ENCODE results near the gene JAZF1.

The JAZF1 gene

DNA sequence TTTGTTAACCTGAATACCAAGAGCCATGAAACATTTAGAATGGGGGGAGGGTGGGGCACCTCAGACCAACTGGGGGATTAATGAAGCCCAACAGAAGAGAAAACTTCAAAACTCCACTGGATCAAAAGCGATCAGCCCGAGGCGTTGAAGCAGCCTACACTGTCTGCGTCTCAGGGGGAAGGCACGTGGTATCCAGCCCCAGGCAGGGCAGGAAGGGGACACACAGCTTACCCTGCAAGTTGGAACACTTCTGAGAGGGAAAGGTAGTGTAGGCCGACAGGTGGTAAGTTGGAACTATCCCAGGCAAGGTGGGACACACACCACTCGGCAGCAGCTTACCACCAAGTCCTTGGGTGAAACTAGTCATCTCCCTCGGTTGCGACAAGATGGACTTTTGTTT lies 337.7 kb downstream of the JAZF1 start:
- no peak overlapping the region for H3K4me3 ChIP-seq (ENCODE audit: low read depth, low read length)
- TF ChIP-seq, protein P1, sequence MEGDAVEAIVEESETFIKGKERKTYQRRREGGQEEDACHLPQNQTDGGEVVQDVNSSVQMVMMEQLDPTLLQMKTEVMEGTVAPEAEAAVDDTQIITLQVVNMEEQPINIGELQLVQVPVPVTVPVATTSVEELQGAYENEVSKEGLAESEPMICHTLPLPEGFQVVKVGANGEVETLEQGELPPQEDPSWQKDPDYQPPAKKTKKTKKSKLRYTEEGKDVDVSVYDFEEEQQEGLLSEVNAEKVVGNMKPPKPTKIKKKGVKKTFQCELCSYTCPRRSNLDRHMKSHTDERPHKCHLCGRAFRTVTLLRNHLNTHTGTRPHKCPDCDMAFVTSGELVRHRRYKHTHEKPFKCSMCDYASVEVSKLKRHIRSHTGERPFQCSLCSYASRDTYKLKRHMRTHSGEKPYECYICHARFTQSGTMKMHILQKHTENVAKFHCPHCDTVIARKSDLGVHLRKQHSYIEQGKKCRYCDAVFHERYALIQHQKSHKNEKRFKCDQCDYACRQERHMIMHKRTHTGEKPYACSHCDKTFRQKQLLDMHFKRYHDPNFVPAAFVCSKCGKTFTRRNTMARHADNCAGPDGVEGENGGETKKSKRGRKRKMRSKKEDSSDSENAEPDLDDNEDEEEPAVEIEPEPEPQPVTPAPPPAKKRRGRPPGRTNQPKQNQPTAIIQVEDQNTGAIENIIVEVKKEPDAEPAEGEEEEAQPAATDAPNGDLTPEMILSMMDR (IDR thresholded peaks at IDR 0.05; ENCODE audit: control insufficient read depth, extremely low read depth, insufficient read depth): no peak
- no peak for DNase-seq (ENCODE audit: low read depth)

DNA sequence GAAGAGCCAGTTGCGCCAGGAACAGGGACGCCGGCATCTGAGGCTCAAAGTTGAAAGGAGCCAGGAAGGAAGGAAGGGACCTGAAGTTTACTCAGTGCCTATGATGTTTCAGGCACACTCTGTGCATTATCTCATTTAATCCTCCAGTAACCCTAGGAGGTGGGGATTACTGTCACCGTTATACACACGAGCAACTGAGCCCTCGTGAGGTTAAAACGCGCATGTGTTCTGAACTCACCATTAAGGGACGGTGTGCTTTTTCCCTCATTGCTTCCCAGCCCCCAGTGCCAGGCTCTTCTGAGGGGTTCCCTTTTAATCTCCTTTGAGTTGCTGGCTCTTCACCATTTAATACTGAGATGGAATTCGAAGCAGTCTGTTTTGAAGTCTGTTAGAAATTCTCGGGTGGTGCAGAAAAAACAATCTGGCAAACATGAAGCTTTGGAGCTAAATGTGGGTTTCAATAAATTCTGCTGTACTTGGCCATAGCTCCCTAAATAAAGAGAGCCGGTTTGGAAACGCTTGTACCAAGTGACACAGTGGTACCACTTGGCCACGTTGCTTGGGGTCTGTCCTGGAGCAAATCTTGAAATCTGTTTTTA lies 338.4 kb downstream of the JAZF1 start:
- TF ChIP-seq, protein P1 (IDR thresholded peaks at IDR 0.05; ENCODE audit: control insufficient read depth, extremely low read depth, insufficient read depth): no peak
- H3K4me3 ChIP-seq (ENCODE audit: low read depth, low read length): no peak overlapping the region
- DNase-seq (ENCODE audit: low read depth): no peak

GRCh38 chr7:27840760-27841364 lies 339.7 kb downstream of the JAZF1 start:
- no peak for DNase-seq (ENCODE audit: low read depth)
- TF ChIP-seq, protein P1 (IDR thresholded peaks at IDR 0.05; ENCODE audit: control insufficient read depth, extremely low read depth, insufficient read depth): no peak
- H3K4me3 ChIP-seq (ENCODE audit: low read depth, low read length): no peak overlapping the region

DNA sequence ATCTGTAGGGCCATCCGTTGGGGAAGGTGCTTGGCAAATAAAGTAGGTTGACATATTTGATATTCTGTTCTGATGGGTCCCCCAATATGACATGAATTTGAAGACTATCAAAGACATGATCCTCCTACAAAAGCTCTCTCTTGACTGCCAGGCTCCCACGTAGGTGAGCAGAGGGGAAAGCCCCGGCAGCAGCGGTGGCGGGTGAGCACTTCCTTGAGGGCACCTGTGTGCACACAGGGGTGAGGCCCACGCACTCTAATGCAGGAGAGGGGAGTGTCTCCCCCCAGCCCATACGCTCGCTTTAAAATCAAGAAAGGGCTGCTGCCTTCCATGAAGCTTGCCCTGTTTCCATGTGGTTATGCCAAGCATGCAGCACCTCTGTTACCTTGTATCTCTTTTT lies 340.3 kb downstream of the JAZF1 start:
- H3K4me3 ChIP-seq (ENCODE audit: low read depth, low read length): no peak overlapping the region
- no peak for DNase-seq (ENCODE audit: low read depth)
- TF ChIP-seq, protein P1 (IDR thresholded peaks at IDR 0.05; ENCODE audit: control insufficient read depth, extremely low read depth, insufficient read depth): no peak

DNA sequence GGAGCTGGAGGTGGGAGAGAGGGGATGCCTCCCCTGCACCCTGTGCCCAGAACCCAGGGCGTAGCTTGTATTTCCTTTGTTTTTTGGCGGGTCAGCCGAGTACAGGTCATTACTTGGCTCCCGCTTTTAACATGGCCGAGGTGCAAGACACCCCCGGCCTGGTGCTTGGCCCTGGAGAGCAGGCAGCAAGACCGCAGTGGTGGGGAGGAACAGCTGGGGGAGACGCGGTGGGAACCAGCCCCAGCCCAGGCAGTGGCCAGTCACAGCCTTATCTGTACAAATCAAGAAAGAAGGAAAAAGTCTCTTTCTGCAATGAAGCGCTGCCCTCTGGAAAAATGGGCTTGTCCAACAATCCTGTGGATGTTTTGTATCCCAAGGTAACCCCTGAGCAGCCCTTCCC lies 341.5 kb downstream of the JAZF1 start:
- TF ChIP-seq, protein P1 (IDR thresholded peaks at IDR 0.05; ENCODE audit: control insufficient read depth, extremely low read depth, insufficient read depth): no peak

DNA sequence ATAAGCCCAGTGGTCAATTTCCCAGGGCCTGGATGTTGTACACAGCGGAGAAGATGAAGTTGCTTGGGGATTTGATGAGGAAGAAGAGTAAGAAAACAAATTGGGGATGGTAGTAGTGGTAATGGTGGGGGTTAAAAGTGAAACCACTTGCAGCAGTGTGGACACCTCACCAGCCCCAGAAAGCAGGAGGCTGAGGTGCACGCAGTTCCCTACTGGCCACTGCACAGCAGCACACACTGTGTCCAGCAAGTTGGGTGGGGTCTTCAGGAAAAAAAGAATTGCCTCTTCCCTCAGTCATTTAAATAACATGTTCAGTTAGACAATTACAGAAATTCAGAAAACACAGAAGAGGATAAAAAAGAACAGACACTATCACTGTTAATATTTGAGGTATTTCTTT lies 344.1 kb downstream of the JAZF1 start:
- TF ChIP-seq, protein P1 (IDR thresholded peaks at IDR 0.05; ENCODE audit: control insufficient read depth, extremely low read depth, insufficient read depth): no peak
- DNase-seq (ENCODE audit: low read depth): no peak
- H3K4me3 ChIP-seq (ENCODE audit: low read depth, low read length): no peak overlapping the region

More for the DNA sequence above, 341.5 kb downstream of the JAZF1 start:
- no peak for DNase-seq (ENCODE audit: low read depth)
- no peak overlapping the region for H3K4me3 ChIP-seq (ENCODE audit: low read depth, low read length)

DNA sequence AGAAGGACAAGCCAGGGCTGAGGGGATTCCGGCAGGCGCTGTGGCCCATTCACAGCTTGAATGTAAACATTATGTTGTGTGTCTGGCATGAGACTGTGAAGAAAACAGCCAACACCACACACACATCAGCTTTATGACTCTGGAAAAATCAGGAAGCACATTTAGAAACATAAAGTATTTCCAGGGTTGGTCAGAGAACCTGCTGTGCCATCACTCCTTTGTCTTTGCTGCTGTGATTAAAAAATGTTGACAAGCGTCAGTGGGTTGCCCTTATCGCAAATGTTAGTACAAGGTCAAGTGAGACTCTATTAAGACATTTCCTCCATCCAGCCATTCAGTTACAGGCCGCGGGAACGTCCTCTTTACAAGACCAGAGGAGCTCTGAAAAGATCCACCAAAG lies 345.2 kb downstream of the JAZF1 start:
- DNase-seq (ENCODE audit: low read depth): no peak
- H3K4me3 ChIP-seq (ENCODE audit: low read depth, low read length): no peak overlapping the region
- TF ChIP-seq, protein P1 (IDR thresholded peaks at IDR 0.05; ENCODE audit: control insufficient read depth, extremely low read depth, insufficient read depth): no peak

Data from LNCaP clone FGC (cell line).